K562 (cell line): ENCODE results near the gene DEF6. TPM values are rescaled to one million over a fixed set of nuclear protein-coding genes. Genes with fewer than 3 reads are reported as not detected.

Source experiments
- DPF2 ChIP-seq: fragments of 450-650 bp; IDR thresholded peaks from 2 replicates; pipeline ENCODE4 v1.6.1; 2016
- ELF2 ChIP-seq: fragments of 250-450 bp; sonication (Bioruptor Pico); IDR thresholded peaks from 2 replicates; pipeline ENCODE4 v1.5.0; 2021; ENCODE audit warnings: mild to moderate bottlenecking
- GATAD2A ChIP-seq: fragments of 450-650 bp; IDR thresholded peaks from 2 replicates; pipeline ENCODE4 v1.6.1; 2017
- JUND ChIP-seq, 2 experiments: IDR thresholded peaks; 2 replicates in 1 of 2; 3 replicates in 1 of 2; pipeline ENCODE4 v1.6.1; 2011; ENCODE audit warnings: borderline replicate concordance in 2 of 2, low read depth in 2 of 2, low read length in 2 of 2, improper control_type of control experiment in 1 of 2, missing biosample characterization in 1 of 2, missing genetic modification characterization in 1 of 2, missing genetic modification reagents in 1 of 2
- L3MBTL2 ChIP-seq: fragments of 450-650 bp; IDR thresholded peaks from 2 replicates; pipeline ENCODE4 v1.6.1; 2016; ENCODE audit warnings: mild to moderate bottlenecking, moderate library complexity
- NFRKB ChIP-seq: fragments of 450-650 bp; IDR thresholded peaks from 2 replicates; pipeline ENCODE4 v1.6.1; 2016; ENCODE audit warnings: low read depth
- NUFIP1 ChIP-seq: fragments of 450-650 bp; IDR thresholded peaks from 2 replicates; pipeline ENCODE4 v1.6.1; 2018; ENCODE audit not compliant: partially characterized antibody
- SIRT6 ChIP-seq: IDR thresholded peaks from one replicate; pipeline ENCODE4 v1.6.1; 2012; ENCODE audit warnings: low read depth, mild to moderate bottlenecking, control low read depth, inconsistent platforms, low read length, moderate library complexity
- TCF3 ChIP-seq: sonication (generic); formaldehyde crosslinking; IDR thresholded peaks from 2 replicates; pipeline ENCODE4 v1.4.0; 2020; ENCODE audit warnings: mild to moderate bottlenecking, missing genetic modification reagents
- ZNF551 ChIP-seq: fragments of 250-450 bp; sonication (Bioruptor Pico); IDR thresholded peaks from 2 replicates; pipeline ENCODE4 v1.5.0; 2021; ENCODE audit warnings: mild to moderate bottlenecking, moderate library complexity
- polyA plus RNA-seq, 8 experiments: library from polyadenylated mRNA; depleted of rRNA in 4 of 8; stranded (reverse) in 5 of 8; unstranded in 3 of 8; fragments of >200 nt; fragmentation: Nextera tagmentation in 2 of 8; fragmentation: Illumina TruSeq in 1 of 8; extraction: Ambion mirVana in 2 of 8; extraction: Trizol in 1 of 8; gene quantifications; 2 replicates each; pipeline versions ENCODE4 v1.2.1 to v1.2.3, GENCODE V29; 2011 to 2014; ENCODE audit warnings: inconsistent platforms in 1 of 8, missing spikeins in 1 of 8
- total RNA-seq, 7 experiments: library from RNA; depleted of rRNA in 6 of 7; stranded (reverse); fragments of >200 nt in 6 of 7; fragmentation: Illumina TruSeq in 2 of 7; extraction: Trizol in 2 of 7; gene quantifications; 2 replicates each; pipeline versions ENCODE4 v1.2.1 to v1.2.3, GENCODE V29; 2011 to 2021; ENCODE audit warnings: low replicate concordance in 1 of 7
- TF ChIP-seq, protein P1 (sequence below): sonication (generic); IDR thresholded peaks from 2 replicates; pipeline ENCODE4 v1.6.1; 2016
- TF ChIP-seq, protein P2 (sequence below): sonication (generic); formaldehyde crosslinking; IDR thresholded peaks from 2 replicates; pipeline ENCODE4 v1.8.1; 2023; ENCODE audit warnings: mild to moderate bottlenecking, missing genetic modification reagents
- TF ChIP-seq, protein P3 (sequence below), 2 experiments: fragments of 200-800 bp in 1 of 2; sonication (Bioruptor generic) in 1 of 2; sonication (generic) in 1 of 2; formaldehyde crosslinking in 1 of 2; IDR thresholded peaks in 1 of 2; conservative IDR thresholded peaks in 1 of 2; 2 replicates each; pipeline versions ENCODE4 v1.5.0 to v1.6.1; 2016 to 2020; ENCODE audit warnings: missing compliant biosample characterization in 1 of 2, missing genetic modification characterization in 1 of 2, missing genetic modification reagents in 1 of 2
- TF ChIP-seq, protein P4 (sequence below): fragments of 250-450 bp; sonication (Bioruptor Pico); IDR thresholded peaks from 2 replicates; pipeline ENCODE4 v1.5.0; 2021
- TF ChIP-seq, protein P5 (sequence below): fragments of 450-650 bp; IDR thresholded peaks from 2 replicates; pipeline ENCODE4 v1.6.1; 2017; ENCODE audit warnings: antibody characterized with exemption, mild to moderate bottlenecking
- TF ChIP-seq, protein P6 (sequence below): sonication (generic); formaldehyde crosslinking; IDR thresholded peaks from 2 replicates; pipeline ENCODE4 v1.9.0; 2022; ENCODE audit warnings: mild to moderate bottlenecking, missing genetic modification reagents

The DEF6 gene
- total and polyA plus RNA-seq, 9 of the 15 experiments (the other 6 are each of a cell fraction or from before 2014, with no cell fraction given): 1.3 to 44.6 (median 22.7) TPM

DNA sequence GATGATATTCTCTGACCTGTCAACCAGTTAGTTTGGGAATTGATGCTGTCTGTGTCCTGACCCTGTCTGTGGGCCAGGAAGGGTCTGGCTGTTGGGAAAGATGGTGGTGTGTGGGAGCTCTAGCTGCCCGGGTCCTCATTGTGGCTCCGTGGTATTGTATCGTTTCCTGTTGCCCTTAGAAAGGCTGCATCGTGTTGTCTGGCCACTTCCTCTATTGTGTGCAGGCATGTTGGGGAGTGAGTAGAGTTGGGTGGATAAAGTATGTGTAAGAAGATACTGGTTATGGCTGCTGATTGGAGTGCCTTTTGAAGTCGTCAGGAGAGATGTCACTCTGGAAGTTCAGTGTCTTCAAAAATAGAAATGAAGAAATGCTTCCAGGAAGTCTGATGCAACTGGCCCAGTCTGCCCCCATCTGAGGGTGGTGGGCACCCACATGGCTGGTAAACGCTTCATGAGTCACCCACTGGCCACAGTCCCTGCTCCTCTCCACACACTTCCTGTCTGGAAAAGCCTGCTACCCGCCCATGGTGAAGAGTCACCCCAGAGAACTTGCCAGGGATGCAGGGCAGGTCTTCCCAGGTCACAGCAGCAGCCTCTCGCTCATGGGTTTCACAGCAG is 72.6 kb downstream of the DEF6 start (continued):
- TF ChIP-seq, protein P1, sequence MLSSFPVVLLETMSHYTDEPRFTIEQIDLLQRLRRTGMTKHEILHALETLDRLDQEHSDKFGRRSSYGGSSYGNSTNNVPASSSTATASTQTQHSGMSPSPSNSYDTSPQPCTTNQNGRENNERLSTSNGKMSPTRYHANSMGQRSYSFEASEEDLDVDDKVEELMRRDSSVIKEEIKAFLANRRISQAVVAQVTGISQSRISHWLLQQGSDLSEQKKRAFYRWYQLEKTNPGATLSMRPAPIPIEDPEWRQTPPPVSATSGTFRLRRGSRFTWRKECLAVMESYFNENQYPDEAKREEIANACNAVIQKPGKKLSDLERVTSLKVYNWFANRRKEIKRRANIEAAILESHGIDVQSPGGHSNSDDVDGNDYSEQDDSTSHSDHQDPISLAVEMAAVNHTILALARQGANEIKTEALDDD: no peak
- peak; percentile 6; the same call in 1 of the 2 replicates for TF ChIP-seq GATAD2A
- TF ChIP-seq NFRKB: peak; percentile 58; the same call in 1 of the 2 replicates
- no peak for TF ChIP-seq ELF2 (CRISPR knock-in tag)
- TF ChIP-seq JUND (IDR thresholded peaks at IDR 0.05; ENCODE audit: borderline replicate concordance, low read depth, low read length): peak; percentile 52; the same call in 1 of the 2 replicates
- TF ChIP-seq JUND (tag; IDR thresholded peaks at IDR 0.05; ENCODE audit: borderline replicate concordance, low read depth, low read length): peak; percentile 24; the same call in 1 of the 3 replicates
- TF ChIP-seq, protein P2, sequence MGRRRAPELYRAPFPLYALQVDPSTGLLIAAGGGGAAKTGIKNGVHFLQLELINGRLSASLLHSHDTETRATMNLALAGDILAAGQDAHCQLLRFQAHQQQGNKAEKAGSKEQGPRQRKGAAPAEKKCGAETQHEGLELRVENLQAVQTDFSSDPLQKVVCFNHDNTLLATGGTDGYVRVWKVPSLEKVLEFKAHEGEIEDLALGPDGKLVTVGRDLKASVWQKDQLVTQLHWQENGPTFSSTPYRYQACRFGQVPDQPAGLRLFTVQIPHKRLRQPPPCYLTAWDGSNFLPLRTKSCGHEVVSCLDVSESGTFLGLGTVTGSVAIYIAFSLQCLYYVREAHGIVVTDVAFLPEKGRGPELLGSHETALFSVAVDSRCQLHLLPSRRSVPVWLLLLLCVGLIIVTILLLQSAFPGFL: no peak
- TF ChIP-seq, protein P3, sequence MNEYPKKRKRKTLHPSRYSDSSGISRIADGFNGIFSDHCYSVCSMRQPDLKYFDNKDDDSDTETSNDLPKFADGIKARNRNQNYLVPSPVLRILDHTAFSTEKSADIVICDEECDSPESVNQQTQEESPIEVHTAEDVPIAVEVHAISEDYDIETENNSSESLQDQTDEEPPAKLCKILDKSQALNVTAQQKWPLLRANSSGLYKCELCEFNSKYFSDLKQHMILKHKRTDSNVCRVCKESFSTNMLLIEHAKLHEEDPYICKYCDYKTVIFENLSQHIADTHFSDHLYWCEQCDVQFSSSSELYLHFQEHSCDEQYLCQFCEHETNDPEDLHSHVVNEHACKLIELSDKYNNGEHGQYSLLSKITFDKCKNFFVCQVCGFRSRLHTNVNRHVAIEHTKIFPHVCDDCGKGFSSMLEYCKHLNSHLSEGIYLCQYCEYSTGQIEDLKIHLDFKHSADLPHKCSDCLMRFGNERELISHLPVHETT (CRISPR knock-in tag; conservative IDR thresholded peaks at IDR 0.05 in 1 of 2, IDR thresholded peaks at IDR 0.05 in 1 of 2): peak in 1 of 2 experiments; percentile 73; a peak in 2 of 4 replicates
- no peak for TF ChIP-seq NUFIP1
- TF ChIP-seq, protein P4, sequence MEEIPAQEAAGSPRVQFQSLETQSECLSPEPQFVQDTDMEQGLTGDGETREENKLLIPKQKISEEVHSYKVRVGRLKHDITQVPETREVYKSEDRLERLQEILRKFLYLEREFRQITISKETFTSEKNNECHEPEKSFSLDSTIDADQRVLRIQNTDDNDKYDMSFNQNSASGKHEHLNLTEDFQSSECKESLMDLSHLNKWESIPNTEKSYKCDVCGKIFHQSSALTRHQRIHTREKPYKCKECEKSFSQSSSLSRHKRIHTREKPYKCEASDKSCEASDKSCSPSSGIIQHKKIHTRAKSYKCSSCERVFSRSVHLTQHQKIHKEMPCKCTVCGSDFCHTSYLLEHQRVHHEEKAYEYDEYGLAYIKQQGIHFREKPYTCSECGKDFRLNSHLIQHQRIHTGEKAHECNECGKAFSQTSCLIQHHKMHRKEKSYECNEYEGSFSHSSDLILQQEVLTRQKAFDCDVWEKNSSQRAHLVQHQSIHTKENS (CRISPR knock-in tag): no peak
- peak; percentile 55 for TF ChIP-seq TCF3
- no peak for TF ChIP-seq SIRT6
- TF ChIP-seq L3MBTL2: peak; percentile 72; the same call in 1 of the 2 replicates
- TF ChIP-seq DPF2: peak; percentile 35; the same call in 1 of the 2 replicates
- TF ChIP-seq ZNF551 (CRISPR knock-in tag): no peak
- TF ChIP-seq, protein P5, sequence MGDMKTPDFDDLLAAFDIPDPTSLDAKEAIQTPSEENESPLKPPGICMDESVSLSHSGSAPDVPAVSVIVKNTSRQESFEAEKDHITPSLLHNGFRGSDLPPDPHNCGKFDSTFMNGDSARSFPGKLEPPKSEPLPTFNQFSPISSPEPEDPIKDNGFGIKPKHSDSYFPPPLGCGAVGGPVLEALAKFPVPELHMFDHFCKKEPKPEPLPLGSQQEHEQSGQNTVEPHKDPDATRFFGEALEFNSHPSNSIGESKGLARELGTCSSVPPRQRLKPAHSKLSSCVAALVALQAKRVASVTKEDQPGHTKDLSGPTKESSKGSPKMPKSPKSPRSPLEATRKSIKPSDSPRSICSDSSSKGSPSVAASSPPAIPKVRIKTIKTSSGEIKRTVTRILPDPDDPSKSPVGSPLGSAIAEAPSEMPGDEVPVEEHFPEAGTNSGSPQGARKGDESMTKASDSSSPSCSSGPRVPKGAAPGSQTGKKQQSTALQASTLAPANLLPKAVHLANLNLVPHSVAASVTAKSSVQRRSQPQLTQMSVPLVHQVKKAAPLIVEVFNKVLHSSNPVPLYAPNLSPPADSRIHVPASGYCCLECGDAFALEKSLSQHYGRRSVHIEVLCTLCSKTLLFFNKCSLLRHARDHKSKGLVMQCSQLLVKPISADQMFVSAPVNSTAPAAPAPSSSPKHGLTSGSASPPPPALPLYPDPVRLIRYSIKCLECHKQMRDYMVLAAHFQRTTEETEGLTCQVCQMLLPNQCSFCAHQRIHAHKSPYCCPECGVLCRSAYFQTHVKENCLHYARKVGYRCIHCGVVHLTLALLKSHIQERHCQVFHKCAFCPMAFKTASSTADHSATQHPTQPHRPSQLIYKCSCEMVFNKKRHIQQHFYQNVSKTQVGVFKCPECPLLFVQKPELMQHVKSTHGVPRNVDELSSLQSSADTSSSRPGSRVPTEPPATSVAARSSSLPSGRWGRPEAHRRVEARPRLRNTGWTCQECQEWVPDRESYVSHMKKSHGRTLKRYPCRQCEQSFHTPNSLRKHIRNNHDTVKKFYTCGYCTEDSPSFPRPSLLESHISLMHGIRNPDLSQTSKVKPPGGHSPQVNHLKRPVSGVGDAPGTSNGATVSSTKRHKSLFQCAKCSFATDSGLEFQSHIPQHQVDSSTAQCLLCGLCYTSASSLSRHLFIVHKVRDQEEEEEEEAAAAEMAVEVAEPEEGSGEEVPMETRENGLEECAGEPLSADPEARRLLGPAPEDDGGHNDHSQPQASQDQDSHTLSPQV: peak; percentile 72
- TF ChIP-seq, protein P6, sequence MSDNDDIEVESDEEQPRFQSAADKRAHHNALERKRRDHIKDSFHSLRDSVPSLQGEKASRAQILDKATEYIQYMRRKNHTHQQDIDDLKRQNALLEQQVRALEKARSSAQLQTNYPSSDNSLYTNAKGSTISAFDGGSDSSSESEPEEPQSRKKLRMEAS (CRISPR knock-in tag): peak; percentile 72
